Measurements from ENCODE around the gene VSIG10L2. TPM values are rescaled to one million over a fixed set of nuclear protein-coding genes. Genes with fewer than 3 reads are reported as not detected.

Gene VSIG10L2
- total RNA-seq, 1 experiment from 2014 or later: not detected

DNA sequence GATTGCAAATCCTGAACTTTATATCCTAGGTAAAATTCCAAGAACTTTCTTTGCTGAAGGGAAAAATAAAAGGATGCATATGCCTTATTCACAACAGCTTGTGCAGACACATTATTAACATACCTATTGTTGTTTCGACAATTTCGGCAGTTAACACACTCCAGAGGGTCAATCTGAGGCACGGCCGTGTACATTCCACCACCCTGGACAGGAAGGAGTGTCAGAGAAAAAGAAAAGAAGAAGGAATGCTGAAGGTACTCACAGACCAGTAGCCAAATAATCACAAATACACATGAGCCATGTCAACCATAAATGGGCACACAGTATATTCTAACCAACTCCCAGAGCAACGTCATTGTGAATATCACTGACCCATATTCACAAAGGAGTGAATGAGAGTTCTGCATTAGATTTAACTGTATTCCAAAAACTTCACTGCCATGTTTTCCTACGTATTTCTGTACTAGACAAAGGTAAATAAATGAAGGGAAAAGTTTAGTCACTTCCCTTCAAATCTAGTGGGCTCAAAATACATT is 32.4 kb downstream of the VSIG10L2 start:
- no peak for DNase-seq (ENCODE audit: low spot score)
- H3K9me3 ChIP-seq (ENCODE audit: low read depth, low read length, poor library complexity, severe bottlenecking): no peaks in the 10 kb centered on the region
- POLR2A ChIA-PET (ENCODE audit: low non-redundant PET): no interaction called here
- BruUV-seq (replicated peaks): no TSS peak
- TF ChIP-seq, protein P1, sequence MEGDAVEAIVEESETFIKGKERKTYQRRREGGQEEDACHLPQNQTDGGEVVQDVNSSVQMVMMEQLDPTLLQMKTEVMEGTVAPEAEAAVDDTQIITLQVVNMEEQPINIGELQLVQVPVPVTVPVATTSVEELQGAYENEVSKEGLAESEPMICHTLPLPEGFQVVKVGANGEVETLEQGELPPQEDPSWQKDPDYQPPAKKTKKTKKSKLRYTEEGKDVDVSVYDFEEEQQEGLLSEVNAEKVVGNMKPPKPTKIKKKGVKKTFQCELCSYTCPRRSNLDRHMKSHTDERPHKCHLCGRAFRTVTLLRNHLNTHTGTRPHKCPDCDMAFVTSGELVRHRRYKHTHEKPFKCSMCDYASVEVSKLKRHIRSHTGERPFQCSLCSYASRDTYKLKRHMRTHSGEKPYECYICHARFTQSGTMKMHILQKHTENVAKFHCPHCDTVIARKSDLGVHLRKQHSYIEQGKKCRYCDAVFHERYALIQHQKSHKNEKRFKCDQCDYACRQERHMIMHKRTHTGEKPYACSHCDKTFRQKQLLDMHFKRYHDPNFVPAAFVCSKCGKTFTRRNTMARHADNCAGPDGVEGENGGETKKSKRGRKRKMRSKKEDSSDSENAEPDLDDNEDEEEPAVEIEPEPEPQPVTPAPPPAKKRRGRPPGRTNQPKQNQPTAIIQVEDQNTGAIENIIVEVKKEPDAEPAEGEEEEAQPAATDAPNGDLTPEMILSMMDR (conservative IDR thresholded peaks at IDR 0.05; ENCODE audit: low read depth, low read length): no peak
- no peak for TF ChIP-seq EZH2 (IDR thresholded peaks at IDR 0.05; ENCODE audit: borderline replicate concordance, low read depth, low read length, poor library complexity, severe bottlenecking)
- no peak overlapping the region for H3K4me3 ChIP-seq (ENCODE audit: low read depth, low read length, poor library complexity, severe bottlenecking)
- intact Hi-C loops (cut with micrococcal nuclease; ENCODE audit: unreplicated experiment): no loop called here
- H3K4me1 ChIP-seq (ENCODE audit: insufficient read depth, low read length, poor library complexity, severe bottlenecking): peaks cover 35% of the 10 kb centered on the region
- H3K27ac ChIP-seq (ENCODE audit: low read depth, low read length, poor library complexity, severe bottlenecking): no peak overlapping the region
- H3K27me3 ChIP-seq (replicated peaks; ENCODE audit: insufficient read depth, low read depth, low read length, poor library complexity): no peaks in the 10 kb centered on the region
- H3K36me3 ChIP-seq (ENCODE audit: insufficient read depth, low read length, poor library complexity, severe bottlenecking): no peaks in the 10 kb centered on the region
- CTCF ChIA-PET: no interaction called here

DNA sequence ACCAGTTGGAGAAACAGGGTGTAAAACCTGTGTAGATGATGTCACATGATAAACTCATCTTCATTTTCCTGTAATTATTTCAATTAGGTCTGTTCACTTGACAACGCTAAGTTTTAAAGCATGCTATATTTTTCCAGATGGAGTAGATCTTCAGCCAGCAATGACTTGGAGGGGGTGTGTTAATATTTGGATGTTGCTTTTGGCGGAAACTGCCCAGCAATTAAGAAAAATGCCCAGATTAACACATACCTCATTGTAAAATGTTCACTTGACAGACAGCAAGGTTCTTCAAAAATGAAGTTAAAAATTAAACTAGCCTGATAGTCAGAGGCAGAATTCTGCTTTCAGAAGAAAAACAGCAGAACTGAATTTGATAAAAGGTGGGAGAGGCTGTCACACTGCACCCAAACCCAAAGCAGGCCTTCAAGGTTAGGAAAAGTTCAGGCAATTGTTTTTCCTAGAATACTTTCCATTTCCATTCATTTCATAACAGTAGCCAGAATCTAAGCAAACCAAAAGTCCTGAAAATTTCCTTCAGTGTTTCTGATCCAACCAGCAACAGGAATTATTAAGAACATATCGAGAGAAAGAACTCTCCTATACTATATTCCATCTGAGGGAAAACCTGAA is 33.0 kb downstream of the VSIG10L2 start:
- peaks cover 35% of the 10 kb centered on the region for H3K4me1 ChIP-seq (ENCODE audit: insufficient read depth, low read length, poor library complexity, severe bottlenecking)
- H3K4me3 ChIP-seq (ENCODE audit: low read depth, low read length, poor library complexity, severe bottlenecking): no peak overlapping the region
- BruUV-seq (replicated peaks): no TSS peak
- H3K27me3 ChIP-seq (replicated peaks; ENCODE audit: insufficient read depth, low read depth, low read length, poor library complexity): no peaks in the 10 kb centered on the region
- no peak overlapping the region for H3K27ac ChIP-seq (ENCODE audit: low read depth, low read length, poor library complexity, severe bottlenecking)
- TF ChIP-seq, protein P1 (conservative IDR thresholded peaks at IDR 0.05; ENCODE audit: low read depth, low read length): no peak
- no peak for TF ChIP-seq EZH2 (IDR thresholded peaks at IDR 0.05; ENCODE audit: borderline replicate concordance, low read depth, low read length, poor library complexity, severe bottlenecking)
- H3K36me3 ChIP-seq (ENCODE audit: insufficient read depth, low read length, poor library complexity, severe bottlenecking): no peaks in the 10 kb centered on the region
- H3K9me3 ChIP-seq (ENCODE audit: low read depth, low read length, poor library complexity, severe bottlenecking): no peaks in the 10 kb centered on the region
- POLR2A ChIA-PET (ENCODE audit: low non-redundant PET): no interaction called here
- DNase-seq (ENCODE audit: low spot score): no peak
- intact Hi-C loops (cut with micrococcal nuclease; ENCODE audit: unreplicated experiment): no loop called here
- CTCF ChIA-PET: no interaction called here

DNA sequence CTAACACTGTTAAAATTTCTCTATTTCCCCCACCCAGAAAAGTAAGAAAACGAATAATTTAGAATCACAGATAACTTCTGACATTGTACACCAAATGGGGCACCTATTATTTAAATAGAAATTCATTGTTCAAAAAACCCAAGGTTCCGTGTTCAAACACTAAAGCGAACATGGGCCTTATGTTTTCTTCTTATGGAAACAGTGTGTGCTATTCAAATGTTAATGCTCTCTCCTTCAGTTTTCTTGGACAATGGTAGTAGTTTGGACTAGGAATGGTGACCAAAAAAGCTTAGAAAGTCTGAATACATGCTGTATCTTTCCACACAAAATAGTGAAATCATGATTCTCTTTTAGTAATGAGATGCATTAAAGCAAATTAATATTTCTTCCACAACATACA is 33.7 kb downstream of the VSIG10L2 start:
- TF ChIP-seq, protein P1 (conservative IDR thresholded peaks at IDR 0.05; ENCODE audit: low read depth, low read length): no peak
- no peak for TF ChIP-seq EZH2 (IDR thresholded peaks at IDR 0.05; ENCODE audit: borderline replicate concordance, low read depth, low read length, poor library complexity, severe bottlenecking)
- H3K27me3 ChIP-seq (replicated peaks; ENCODE audit: insufficient read depth, low read depth, low read length, poor library complexity): no peaks in the 10 kb centered on the region
- intact Hi-C loops (cut with micrococcal nuclease; ENCODE audit: unreplicated experiment): no loop called here
- H3K4me1 ChIP-seq (ENCODE audit: insufficient read depth, low read length, poor library complexity, severe bottlenecking): peaks cover 35% of the 10 kb centered on the region
- H3K9me3 ChIP-seq (ENCODE audit: low read depth, low read length, poor library complexity, severe bottlenecking): no peaks in the 10 kb centered on the region
- BruUV-seq (replicated peaks): no TSS peak
- ChIA-PET CTCF (no interaction called here), POLR2A (ENCODE audit: low non-redundant PET) (no interaction called here)
- H3K36me3 ChIP-seq (ENCODE audit: insufficient read depth, low read length, poor library complexity, severe bottlenecking): no peaks in the 10 kb centered on the region
- no peak overlapping the region for H3K27ac ChIP-seq (ENCODE audit: low read depth, low read length, poor library complexity, severe bottlenecking)
- DNase-seq (ENCODE audit: low spot score): no peak
- no peak overlapping the region for H3K4me3 ChIP-seq (ENCODE audit: low read depth, low read length, poor library complexity, severe bottlenecking)
